Measurements from ENCODE around the gene PGBD5.

The PGBD5 gene

DNA sequence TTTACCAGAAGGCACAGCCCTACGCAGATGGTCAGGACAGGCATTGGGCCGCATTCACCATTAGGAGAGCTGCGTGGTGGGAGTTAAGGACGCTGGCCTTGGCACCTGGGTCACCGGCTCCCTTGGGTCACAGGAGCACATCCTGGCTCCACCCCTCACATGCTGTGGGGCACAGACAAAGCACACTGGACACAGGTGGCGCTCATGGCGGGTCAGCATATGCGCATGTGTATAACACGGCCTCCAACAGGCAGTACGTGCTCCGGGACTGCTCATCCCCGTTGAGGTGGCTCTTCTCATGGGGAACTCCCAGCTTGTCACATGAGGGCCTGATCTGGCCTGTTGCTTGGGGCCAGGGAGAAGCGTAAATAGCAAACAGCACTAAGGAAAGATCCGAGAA, 25.0 kb downstream of the PGBD5 start:
- in situ Hi-C loops (cut with HindIII; ENCODE audit: low pct_unique_long_range_greater_than_20kb, low sequenced_read_pairs), result no loop called here
- no peak for TF ChIP-seq JUND (IDR thresholded peaks at IDR 0.05; ENCODE audit: low read depth)
- DNase-seq (ENCODE audit: low read depth in 1 of 2, low spot score in 1 of 2), result no peak

DNA sequence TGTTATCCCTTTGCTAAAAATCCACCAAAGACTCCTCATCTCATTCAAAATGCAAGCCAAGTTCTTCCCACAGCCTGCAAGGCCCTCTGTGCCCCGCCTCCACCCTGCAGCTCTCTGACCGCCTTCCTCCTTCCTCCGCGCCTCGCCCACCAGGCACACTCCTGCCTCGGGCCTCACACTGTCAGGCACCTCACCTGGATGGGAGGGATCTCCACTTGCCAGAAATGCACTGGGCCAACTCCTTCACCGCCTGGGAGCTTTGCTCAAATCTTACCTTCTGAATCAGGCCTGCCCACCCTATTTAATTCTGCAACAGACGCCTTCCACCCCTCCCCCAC, 26.2 kb downstream of the PGBD5 start:
- in situ Hi-C loops (cut with HindIII; ENCODE audit: low pct_unique_long_range_greater_than_20kb, low sequenced_read_pairs), result no loop called here
- no peak for DNase-seq (ENCODE audit: low read depth in 1 of 2, low spot score in 1 of 2)
- no peak for TF ChIP-seq JUND (IDR thresholded peaks at IDR 0.05; ENCODE audit: low read depth)

DNA sequence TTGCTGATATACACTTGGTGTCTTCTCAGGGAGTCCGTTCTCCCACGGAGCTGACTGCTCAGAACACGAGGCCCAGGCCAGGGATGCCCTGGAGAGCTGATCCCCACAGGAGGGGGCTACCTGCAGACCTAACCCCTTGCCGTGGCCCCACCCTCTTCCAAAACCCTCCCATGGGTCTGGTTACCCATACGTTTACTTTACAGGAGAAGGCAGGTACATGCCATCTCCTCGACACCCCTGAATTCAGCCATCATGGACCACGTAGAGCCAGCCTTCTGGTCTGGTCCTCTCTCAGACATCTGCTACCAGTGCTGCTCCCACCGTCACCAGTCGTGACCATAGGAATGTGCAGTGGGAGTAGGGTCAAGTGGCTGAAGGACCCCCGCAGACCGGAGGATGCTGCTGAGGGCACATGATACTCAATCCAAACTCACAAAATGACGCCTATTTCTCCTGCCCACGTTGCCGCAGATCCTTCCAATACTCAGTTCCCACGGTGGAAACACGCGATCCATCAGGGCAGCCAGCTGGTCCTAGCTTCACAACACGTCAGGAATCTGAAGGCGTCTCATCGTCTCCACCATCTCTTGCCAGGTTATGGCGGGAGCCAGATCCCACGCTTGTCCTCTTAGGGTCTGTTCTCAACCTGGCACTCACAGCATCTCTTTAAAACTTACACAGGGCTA, 26.7 kb downstream of the PGBD5 start:
- DNase-seq (ENCODE audit: low read depth in 1 of 2, low spot score in 1 of 2), result no peak
- no peak for TF ChIP-seq JUND (IDR thresholded peaks at IDR 0.05; ENCODE audit: low read depth)
- in situ Hi-C loops (cut with HindIII; ENCODE audit: low pct_unique_long_range_greater_than_20kb, low sequenced_read_pairs), result no loop called here

DNA sequence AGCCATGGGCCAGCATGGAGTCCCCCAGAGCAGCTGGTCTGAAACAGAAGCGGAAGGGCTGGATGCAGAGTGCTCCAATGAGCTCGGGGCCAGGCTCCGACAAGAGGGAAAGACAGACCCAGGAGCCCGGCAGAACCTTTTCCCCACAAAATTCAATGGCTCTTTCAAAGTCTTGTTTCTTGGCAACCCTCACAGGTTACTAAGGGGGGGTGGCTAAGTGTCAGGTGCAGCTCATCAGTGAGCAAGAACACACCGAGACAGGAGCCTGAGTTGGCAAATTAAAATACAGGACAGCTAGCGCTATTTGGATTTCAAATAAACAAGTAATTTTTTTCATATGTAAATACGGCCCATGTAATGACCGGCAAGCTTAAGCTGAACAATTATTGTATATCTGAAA, 27.3 kb downstream of the PGBD5 start:
- no peak for TF ChIP-seq JUND (IDR thresholded peaks at IDR 0.05; ENCODE audit: low read depth)
- in situ Hi-C loops (cut with HindIII; ENCODE audit: low pct_unique_long_range_greater_than_20kb, low sequenced_read_pairs), result no loop called here
- DNase-seq (ENCODE audit: low read depth in 1 of 2, low spot score in 1 of 2), result no peak

DNA sequence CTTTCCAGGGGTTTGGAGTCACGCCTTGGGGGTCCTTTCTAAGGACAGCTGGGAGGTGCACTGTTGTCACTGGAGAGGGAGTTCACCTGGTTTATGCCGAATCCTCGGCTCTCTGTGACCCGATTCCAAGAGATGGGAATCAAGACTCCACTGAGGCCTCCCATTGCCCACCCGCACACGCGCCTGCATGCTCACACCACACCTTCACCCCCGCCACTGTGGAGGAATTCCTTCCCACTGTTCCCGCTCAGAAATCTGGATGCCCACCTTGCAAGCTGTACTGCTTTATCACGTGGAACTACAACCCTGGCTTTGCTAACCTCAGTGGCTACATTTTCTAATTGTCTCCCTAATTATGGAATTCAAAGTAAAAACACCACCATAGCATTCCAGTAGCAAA, 29.2 kb downstream of the PGBD5 start:
- no peak for DNase-seq (ENCODE audit: low read depth in 1 of 2, low spot score in 1 of 2)
- TF ChIP-seq JUND (IDR thresholded peaks at IDR 0.05; ENCODE audit: low read depth), result no peak
- in situ Hi-C loops (cut with HindIII; ENCODE audit: low pct_unique_long_range_greater_than_20kb, low sequenced_read_pairs), result no loop called here

DNA sequence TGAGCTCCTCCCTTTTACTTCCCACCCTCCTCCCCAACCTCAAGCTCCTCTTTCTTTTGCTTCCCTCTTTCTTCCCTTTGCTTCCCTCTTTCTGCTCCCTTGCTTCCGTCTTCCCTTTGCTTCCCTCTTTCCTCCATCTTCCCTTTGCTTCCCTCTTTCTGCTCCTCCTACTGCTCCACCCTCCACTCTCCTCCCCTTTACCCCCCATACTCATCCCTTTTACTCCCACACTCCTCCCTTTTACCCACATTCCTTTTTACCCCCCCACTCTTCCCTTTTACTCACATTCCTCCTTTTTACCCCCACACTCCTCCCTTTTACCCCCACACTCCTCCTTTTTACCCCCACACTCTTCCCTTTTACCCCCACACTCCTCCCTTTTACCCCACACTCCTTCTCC, 30.2 kb downstream of the PGBD5 start:
- in situ Hi-C loops (cut with HindIII; ENCODE audit: low pct_unique_long_range_greater_than_20kb, low sequenced_read_pairs), result no loop called here
- TF ChIP-seq JUND (IDR thresholded peaks at IDR 0.05; ENCODE audit: low read depth), result no peak
- no peak for DNase-seq (ENCODE audit: low read depth in 1 of 2, low spot score in 1 of 2)

DNA sequence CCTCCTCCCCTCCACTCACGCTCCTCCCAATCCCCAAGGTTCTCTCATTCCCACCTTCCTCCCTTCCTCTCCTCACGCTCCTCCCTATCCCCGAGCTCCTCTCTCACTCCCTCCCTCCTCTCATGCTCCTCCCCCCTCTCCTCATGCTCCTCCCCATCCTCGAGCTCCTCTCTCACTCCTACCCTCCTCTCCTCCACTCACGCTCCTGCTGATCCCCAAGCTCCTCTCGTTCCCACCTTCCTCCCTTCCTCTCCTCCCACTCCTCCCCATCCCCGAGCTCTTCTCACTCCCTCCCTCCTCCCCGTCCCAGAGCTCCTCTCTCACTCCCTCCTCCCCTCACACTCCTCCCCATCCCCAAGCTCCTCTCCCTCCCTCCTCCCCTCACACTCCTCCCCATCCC, 31.4 kb downstream of the PGBD5 start:
- no peak for TF ChIP-seq JUND (IDR thresholded peaks at IDR 0.05; ENCODE audit: low read depth)
- no peak for DNase-seq (ENCODE audit: low read depth in 1 of 2, low spot score in 1 of 2)
- in situ Hi-C loops (cut with HindIII; ENCODE audit: low pct_unique_long_range_greater_than_20kb, low sequenced_read_pairs), result no loop called here

DNA sequence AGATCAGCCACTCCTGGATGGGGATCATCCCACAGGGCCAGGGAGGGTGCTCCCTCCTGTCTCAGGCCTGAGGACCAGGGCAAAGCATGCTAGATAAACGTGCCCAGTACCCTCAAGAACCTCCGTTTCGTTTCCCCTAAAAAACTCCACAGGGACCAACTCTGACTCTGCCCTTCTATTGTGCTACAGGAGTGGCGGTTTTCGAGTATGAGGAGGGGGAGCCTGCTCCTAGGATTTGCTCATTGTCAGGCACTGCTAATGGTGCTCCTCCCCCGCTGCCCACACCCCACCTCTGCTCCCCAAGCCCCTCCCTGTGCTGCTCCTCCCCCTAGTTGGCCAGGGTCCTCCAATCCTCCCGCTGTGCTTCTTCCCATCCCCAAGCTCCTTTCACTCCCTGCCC, 32.0 kb downstream of the PGBD5 start:
- no peak for TF ChIP-seq JUND (IDR thresholded peaks at IDR 0.05; ENCODE audit: low read depth)
- no peak for DNase-seq (ENCODE audit: low read depth in 1 of 2, low spot score in 1 of 2)
- in situ Hi-C loops (cut with HindIII; ENCODE audit: low pct_unique_long_range_greater_than_20kb, low sequenced_read_pairs), result no loop called here

DNA sequence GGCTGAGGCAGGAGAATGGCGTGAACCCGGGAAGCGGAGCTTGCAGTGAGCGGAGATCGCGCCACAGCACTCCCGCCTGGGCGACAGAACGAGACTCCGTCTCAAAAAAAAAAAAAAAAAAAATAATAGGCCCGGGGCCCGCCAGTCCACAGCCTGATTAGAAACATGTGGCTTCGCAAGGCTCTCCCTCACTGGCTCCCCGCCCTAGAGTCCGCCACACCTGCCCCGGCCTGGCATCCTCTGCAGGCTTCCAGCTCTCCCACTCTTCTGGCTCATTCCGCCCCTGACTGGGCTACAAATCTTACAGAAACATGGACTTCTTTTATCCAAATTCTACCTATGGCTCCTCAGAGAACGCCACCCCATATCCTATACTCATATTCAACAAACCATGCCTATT, 32.4 kb downstream of the PGBD5 start:
- no peak for DNase-seq (ENCODE audit: low read depth in 1 of 2, low spot score in 1 of 2)
- in situ Hi-C loops (cut with HindIII; ENCODE audit: low pct_unique_long_range_greater_than_20kb, low sequenced_read_pairs), result no loop called here
- TF ChIP-seq JUND (IDR thresholded peaks at IDR 0.05; ENCODE audit: low read depth), result no peak

DNA sequence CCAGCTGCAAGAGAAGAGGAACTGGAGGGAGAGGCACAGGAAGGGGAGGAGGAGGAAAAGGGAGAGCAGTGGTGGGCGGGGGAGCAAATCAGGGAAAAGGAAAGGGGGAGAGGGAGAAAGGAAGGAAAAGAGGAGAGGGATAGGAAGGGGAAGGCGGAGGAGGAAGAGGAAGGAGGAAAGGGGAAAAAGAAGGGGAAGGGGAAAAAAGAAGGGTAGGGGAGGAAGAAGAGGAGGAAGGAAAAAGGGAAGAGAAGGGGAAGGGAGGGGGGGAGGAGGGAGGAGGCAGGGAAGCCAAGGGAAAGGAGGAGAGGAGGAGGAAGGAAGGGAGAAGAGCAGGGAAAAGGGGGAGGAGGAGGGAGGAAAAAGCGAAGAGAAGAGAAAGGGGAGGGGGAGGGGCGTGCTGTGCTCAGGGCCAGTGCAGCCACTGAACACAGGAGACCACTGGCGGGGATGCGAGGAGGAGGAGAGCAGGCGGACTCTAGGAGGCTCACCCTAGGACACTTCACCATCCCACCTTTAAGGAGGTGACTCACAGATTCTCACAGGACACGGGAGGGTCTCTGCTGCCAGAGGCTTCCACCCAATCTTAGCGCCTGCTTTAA, 33.1 kb downstream of the PGBD5 start:
- no peak for TF ChIP-seq JUND (IDR thresholded peaks at IDR 0.05; ENCODE audit: low read depth)
- in situ Hi-C loops (cut with HindIII; ENCODE audit: low pct_unique_long_range_greater_than_20kb, low sequenced_read_pairs), result no loop called here
- no peak for DNase-seq (ENCODE audit: low read depth in 1 of 2, low spot score in 1 of 2)

DNA sequence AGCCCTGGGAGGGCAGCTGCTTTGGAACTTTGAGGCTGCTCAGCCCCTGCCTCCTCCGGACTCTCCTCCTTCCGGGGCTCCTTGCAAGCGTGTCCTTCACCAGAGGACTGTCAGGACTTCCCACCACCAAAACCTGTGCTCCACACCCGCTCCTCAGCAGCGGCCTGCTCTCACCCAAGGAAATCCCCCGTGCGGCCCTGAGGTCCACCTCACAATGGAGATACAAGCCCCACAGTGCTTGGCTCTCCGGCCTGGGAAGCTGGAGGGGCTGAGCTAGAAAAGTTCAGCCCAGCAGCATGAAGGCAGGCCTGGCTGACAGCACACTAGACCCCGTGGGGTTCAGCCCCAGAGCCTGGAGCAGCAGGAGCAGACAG, 33.6 kb downstream of the PGBD5 start:
- in situ Hi-C loops (cut with HindIII; ENCODE audit: low pct_unique_long_range_greater_than_20kb, low sequenced_read_pairs), result no loop called here
- TF ChIP-seq JUND (IDR thresholded peaks at IDR 0.05; ENCODE audit: low read depth), result no peak
- DNase-seq (ENCODE audit: low read depth in 1 of 2, low spot score in 1 of 2), result no peak

DNA sequence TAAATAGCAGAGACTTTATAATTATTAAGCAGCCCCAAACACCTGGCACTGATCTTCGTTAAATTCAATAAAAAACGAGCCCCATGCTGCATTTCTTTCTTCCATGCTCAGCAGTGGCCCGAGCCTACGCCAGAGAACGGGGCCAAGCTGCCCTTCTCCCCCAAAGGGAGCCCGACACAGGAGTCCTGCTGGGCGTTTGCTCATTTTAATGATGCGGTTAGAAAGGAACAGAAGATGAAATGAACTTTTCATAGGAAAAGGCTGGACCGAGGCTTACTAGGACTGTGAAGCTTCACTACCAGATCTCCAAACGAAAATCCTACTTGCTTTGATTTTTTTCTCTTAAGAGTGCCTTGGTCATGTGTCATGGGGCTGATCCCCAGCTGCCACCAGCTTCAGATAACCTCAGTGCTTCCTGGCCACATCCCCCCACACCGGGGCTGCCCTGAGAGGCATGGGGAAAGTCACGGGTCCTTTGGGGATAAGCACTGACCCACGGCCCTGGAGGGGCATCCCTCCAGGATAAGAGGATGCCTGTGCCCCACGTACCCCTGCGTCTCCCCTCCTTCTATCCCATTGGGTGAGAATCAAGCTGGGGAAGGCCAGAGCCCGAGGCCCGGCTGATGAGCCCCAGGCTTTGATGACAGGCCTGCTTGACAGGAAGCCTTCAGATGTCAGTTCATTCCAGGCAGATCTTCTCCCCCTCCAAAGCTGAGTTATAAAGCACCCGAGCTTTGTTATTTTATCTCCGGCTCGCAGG, 34.2 kb downstream of the PGBD5 start:
- in situ Hi-C loops (cut with HindIII; ENCODE audit: low pct_unique_long_range_greater_than_20kb, low sequenced_read_pairs), result no loop called here
- DNase-seq (ENCODE audit: low read depth in 1 of 2, low spot score in 1 of 2), result no peak
- TF ChIP-seq JUND (IDR thresholded peaks at IDR 0.05; ENCODE audit: low read depth), result no peak

DNA sequence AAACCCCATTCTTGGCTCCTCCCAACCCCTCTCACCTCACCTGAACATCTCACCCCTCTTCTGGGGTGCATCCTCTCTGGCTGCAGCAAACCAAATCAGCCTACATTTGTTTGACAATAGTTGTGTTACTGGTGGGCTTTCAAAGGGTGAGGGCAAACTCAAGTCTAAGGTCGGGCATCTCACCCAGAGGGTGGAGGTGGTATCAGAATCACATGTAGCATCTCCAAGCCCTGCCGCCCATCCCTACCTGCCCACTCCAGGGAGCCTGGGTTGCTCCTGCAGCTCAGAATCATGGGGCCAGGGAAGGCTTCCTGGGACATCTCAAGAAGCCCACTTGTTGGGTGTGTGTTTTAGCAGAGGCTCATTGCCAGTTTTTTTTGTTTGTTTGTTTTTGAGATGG, 35.8 kb downstream of the PGBD5 start:
- in situ Hi-C loops (cut with HindIII; ENCODE audit: low pct_unique_long_range_greater_than_20kb, low sequenced_read_pairs), result no loop called here
- no peak for TF ChIP-seq JUND (IDR thresholded peaks at IDR 0.05; ENCODE audit: low read depth)
- DNase-seq (ENCODE audit: low read depth in 1 of 2, low spot score in 1 of 2), result no peak
